Measurements from ENCODE around the gene PRDX5. TPM values are rescaled to one million over a fixed set of nuclear protein-coding genes. Genes with fewer than 3 reads are reported as not detected.
A peak's percentile ranks its signal among the peaks of the same experiment; 100 is the strongest.

The PRDX5 gene
- total and polyA plus RNA-seq, 2 experiments from 2014 or later: 212 to 312 TPM

- DNase-seq (ENCODE audit: low spot score): peak; percentile 70
- Mint-ChIP-seq H3K36me3 (ENCODE audit: low read depth) (peaks cover 23% of the 10 kb centered on the region), H3K27me3 (ENCODE audit: insufficient read depth, low read depth, poor library complexity) (peaks cover 21% of the 10 kb centered on the region)
Observed at GRCh38 chr11:64367931-64368672, 50.2 kb downstream of the PRDX5 start.

More at GRCh38 chr11:64367931-64368672, 50.2 kb downstream of the PRDX5 start:
- H3K4me1 Mint-ChIP-seq: peaks cover 6% of the 10 kb centered on the region; the same call in 2 of the 3 replicates
- ATAC-seq: peak; percentile 34
- peak overlapping the region; percentile 65 for H3K4me2 ChIP-seq
- peak overlapping the region; percentile 49 for H3K4me3 ChIP-seq
- no peaks in the 10 kb centered on the region; the same call in 1 of the 2 replicates for H4K20me1 ChIP-seq (replicated peaks; ENCODE audit: insufficient read depth)
- peaks cover 16% of the 10 kb centered on the region; the same call in 1 of the 2 replicates for H3F3A ChIP-seq (replicated peaks; ENCODE audit: low read depth)
- H3K79me2 ChIP-seq (replicated peaks; ENCODE audit: insufficient read depth): no peaks in the 10 kb centered on the region
- H2AFZ ChIP-seq: 0 out of 2 replicates have a peak overlapping the region, but pooled peaks have one; percentile 23
- TF ChIP-seq POLR2AphosphoS5 (IDR thresholded peaks at IDR 0.05; ENCODE audit: low read depth) (no peak), NANOG (IDR thresholded peaks at IDR 0.05; ENCODE audit: borderline replicate concordance) (no peak), ZNF114 (CRISPR knock-in tag; IDR thresholded peaks at IDR 0.05) (no peak), EZH2phosphoT487 (IDR thresholded peaks at IDR 0.05; ENCODE audit: unreplicated experiment) (no peak), ETS1 (IDR thresholded peaks at IDR 0.05) (no peak), JUNB (IDR thresholded peaks at IDR 0.05; ENCODE audit: unreplicated experiment) (no peak), ZNF462 (CRISPR knock-in tag; IDR thresholded peaks at IDR 0.05) (no peak), EZH2 (IDR thresholded peaks at IDR 0.05; ENCODE audit: low read depth, unreplicated experiment) (no peak), CREB1 (CRISPR knock-in tag; IDR thresholded peaks at IDR 0.05; ENCODE audit: low read depth) (no peak), STAT1 (IDR thresholded peaks at IDR 0.05; ENCODE audit: unreplicated experiment) (no peak), REST (IDR thresholded peaks at IDR 0.05; ENCODE audit: unreplicated experiment) (no peak), ZNF331 (CRISPR knock-in tag; IDR thresholded peaks at IDR 0.05; ENCODE audit: low read depth) (no peak), CTCF (conservative IDR thresholded peaks at IDR 0.05; ENCODE audit: low read depth in 2 of 2) (no peak)
- no peaks in the 10 kb centered on the region; the same call in 2 of the 3 replicates for H3K9me3 Mint-ChIP-seq
- H3K27ac ChIP-seq (ENCODE audit: low read depth): no peak overlapping the region
- peak overlapping the region; percentile 59; the same call in 2 of the 3 replicates for H3K4me3 Mint-ChIP-seq
- peaks cover 17% of the 10 kb centered on the region for H3K4me1 ChIP-seq (ENCODE audit: insufficient read depth)
- H3K27me3 ChIP-seq (ENCODE audit: insufficient read depth): no peaks in the 10 kb centered on the region
- no peaks in the 10 kb centered on the region for H3K36me3 ChIP-seq (ENCODE audit: insufficient read depth)
- no peak overlapping the region for H3K27ac Mint-ChIP-seq
- no peaks in the 10 kb centered on the region for H3K9me2 ChIP-seq (ENCODE audit: insufficient read depth)
